ENCODE results near the gene PRCP.
"Not testable (repeated sequence)": the region's sequence is repeated elsewhere in the genome, so short reads cannot be mapped to it uniquely, and the experiment has no call there.

Gene PRCP

DNA sequence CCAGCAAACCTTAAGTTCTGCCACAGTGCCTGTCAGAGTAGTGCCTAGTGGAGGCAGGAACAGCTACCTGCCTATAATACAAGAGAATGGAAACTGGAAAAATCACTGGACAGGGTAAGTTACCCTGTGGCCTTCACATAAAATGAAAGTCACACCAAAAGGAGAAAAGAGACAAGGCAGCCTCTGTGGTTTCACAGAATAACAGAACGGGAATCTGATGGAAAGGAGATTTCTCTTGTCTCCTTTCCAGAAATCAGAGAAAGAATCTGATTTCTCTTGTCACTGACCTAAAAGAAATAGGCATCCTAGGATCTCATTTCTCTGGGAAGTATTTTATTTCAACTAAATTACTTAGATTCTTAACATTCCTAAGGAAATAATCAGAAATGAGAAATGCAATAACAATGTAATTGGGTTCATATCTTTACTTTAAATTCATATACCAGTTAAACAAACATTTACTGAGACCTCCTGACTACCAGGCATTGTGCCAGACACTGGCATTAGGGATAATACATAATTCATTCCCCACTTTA lies 41.6 kb downstream of the PRCP start:
- TF ChIP-seq, protein P1, sequence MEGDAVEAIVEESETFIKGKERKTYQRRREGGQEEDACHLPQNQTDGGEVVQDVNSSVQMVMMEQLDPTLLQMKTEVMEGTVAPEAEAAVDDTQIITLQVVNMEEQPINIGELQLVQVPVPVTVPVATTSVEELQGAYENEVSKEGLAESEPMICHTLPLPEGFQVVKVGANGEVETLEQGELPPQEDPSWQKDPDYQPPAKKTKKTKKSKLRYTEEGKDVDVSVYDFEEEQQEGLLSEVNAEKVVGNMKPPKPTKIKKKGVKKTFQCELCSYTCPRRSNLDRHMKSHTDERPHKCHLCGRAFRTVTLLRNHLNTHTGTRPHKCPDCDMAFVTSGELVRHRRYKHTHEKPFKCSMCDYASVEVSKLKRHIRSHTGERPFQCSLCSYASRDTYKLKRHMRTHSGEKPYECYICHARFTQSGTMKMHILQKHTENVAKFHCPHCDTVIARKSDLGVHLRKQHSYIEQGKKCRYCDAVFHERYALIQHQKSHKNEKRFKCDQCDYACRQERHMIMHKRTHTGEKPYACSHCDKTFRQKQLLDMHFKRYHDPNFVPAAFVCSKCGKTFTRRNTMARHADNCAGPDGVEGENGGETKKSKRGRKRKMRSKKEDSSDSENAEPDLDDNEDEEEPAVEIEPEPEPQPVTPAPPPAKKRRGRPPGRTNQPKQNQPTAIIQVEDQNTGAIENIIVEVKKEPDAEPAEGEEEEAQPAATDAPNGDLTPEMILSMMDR (IDR thresholded peaks at IDR 0.05): no peak
- Histone ChIP-seq H3K4me3 (no peak overlapping the region), H3K27ac (peak overlapping the region in 1 of 2 donors; percentile 56)
- no peak for DNase-seq (ENCODE audit: low spot score)

DNA sequence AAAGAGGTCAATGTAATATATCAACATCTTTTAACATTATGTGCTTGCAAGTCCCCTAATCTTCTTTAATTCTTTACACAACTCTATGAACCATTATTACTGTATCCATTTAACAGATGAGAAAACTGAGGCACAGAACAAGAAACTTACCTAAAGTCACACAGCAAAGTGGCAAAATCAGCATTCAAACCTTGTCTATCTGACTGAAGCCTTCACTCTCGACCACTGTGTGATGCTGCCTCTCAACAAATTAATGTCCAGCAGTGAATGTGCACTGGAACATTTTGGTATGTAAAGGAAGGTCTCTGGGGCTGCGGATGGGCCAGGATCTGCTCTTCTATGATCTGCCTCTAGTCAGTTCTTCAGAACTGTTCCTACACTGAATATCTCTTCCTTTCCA lies 42.1 kb downstream of the PRCP start:
- H3K27ac ChIP-seq: peak overlapping the region in 1 of 2 donors; percentile 56
- TF ChIP-seq, protein P1 (IDR thresholded peaks at IDR 0.05): no peak

DNA sequence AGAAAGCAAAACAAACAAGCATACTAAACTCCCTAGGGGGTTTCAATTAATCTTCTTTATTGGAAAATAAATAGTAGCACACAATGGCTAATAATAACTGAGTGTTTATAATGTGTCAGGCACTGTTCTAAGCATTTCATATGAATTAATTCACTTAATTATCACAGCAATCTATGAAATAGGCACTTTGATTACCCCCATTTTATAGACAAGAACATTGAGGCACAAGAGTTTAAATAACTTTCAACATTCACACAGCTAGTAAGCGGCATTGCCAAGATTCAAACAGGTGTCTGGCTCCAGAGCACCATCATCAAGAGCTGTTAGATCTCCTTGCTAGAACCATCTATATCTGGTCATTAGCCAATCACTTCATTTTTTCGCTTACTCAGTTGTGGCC lies 43.1 kb downstream of the PRCP start:
- Histone ChIP-seq H3K27ac (no peak overlapping the region), H3K4me3 (no peak overlapping the region)
- TF ChIP-seq, protein P1 (IDR thresholded peaks at IDR 0.05): no peak
- DNase-seq (ENCODE audit: low spot score): no peak

More for the DNA sequence above, 42.1 kb downstream of the PRCP start:
- H3K4me3 ChIP-seq: no peak overlapping the region
- no peak for DNase-seq (ENCODE audit: low spot score)

DNA sequence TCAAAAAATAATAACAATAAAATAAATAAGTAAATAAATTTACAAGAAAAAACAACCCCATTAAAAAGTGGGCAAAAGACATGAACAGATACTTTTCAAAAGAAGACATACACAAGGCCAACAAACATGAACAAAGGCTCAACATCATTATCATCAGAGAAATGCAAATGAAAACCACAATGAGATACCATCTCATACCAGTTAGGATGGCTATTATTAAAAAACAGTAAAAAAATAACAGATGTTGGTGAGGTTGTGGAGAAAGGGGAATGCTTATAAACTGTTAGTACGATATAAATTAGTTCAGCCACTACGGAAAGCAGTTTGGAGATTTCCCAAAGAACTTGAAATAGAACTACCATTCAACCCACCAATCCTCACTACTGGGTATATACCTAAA lies 44.6 kb downstream of the PRCP start:
- TF ChIP-seq, protein P1 (IDR thresholded peaks at IDR 0.05): no peak
- Histone ChIP-seq H3K27ac (no peak overlapping the region), H3K4me3 (no peak overlapping the region)
- no peak for DNase-seq (ENCODE audit: low spot score)

DNA sequence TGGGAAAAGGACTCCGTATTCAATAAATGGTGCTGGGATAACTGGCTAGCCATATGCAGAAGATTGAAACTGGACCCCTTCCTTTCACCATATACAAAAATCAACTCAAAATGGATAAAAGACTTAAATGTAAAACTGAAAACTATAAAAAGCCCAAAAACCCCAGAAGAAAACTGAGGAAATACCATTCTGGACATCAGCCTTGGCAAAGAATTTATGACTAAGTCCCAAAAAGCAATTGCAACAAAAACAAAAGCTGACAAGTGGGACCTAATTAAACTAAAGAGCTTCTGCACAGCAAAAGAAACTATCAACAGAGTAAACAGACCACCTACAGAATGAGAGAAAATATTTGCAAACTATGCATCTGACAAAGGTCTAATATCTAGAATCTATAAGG lies 45.3 kb downstream of the PRCP start:
- not testable (repeated sequence) for H3K27ac ChIP-seq; DNase-seq (ENCODE audit: low spot score); H3K4me3 ChIP-seq

DNA sequence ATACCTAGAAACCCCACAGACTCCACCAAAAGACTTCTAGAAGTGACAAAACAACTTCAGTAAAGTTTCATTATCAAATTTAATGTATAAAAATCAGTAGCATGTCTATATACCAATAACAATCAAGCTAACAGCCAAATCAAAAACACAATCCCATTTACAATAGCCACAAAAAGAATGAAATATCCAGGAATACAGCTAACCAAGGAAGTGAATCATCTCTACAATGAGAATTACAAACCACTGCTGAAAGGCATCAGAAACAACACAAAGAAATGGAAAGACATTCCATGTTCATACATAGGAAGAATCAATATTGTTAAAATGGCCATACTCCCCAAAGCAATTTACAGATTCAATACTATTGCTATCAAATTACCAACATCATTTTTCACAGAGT lies 46.0 kb downstream of the PRCP start:
- DNase-seq (ENCODE audit: low spot score): no peak
- TF ChIP-seq, protein P1 (IDR thresholded peaks at IDR 0.05): no peak
- Histone ChIP-seq H3K27ac (no peak overlapping the region), H3K4me3 (no peak overlapping the region)

DNA sequence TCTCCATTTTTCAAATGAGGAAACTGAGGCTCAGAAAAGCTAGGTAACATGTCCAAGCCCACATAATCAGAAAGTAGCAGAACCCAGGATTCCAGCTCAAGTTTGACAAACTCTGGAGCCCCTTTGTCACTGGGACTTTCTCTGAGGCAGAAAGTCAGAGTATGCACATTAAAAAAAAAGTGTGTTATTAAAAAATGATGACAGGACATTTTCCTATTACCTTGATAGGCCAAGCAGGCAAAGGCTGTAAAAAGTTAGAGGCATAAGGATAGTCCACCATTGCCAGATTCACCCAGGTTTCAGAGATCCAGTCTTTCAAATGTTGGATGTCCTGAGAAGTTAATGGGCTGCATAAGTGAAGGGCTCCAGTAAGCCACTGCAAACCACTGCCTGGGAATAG lies 51.4 kb downstream of the PRCP start:
- no peak overlapping the region for H3K4me3 ChIP-seq
- no peak for DNase-seq (ENCODE audit: low spot score)
- TF ChIP-seq, protein P1 (IDR thresholded peaks at IDR 0.05): no peak

More for the DNA sequence above, 51.4 kb downstream of the PRCP start:
- H3K27ac ChIP-seq: no peak overlapping the region
